SH-SY5Y (cell line): ENCODE measurements around the gene COPB2.

ENCODE experiments used
- GATA2 ChIP-seq: IDR thresholded peaks from 2 replicates; pipeline ENCODE4 v1.6.1; 2011; ENCODE audit warnings: mild to moderate bottlenecking, low read depth, low read length
- GATA3 ChIP-seq: IDR thresholded peaks from 2 replicates; pipeline ENCODE4 v1.6.1; 2011; ENCODE audit warnings: low read depth, mild to moderate bottlenecking, low read length, moderate library complexity

GRCh38 chr3:139326707-139327106 is 62.7 kb downstream of the COPB2 start:
- TF ChIP-seq GATA3 (no peak), GATA2 (no peak)
